Smooth muscle cell (in vitro differentiated cells): Measurements from ENCODE around the gene PACRG. TPM values are rescaled to one million over a fixed set of nuclear protein-coding genes. Genes with fewer than 3 reads are reported as not detected.

Experiments
- DNase-seq: peaks from one replicate; lab custom pipeline; 2025; ENCODE audit not compliant: unreplicated experiment; lab: John Stamatoyannopoulos, UW
- H2AFZ ChIP-seq: fragments of 200-600 bp; sonication (generic); 2 replicates; pipeline ENCODE4 v1.6.0; 2016; ENCODE audit warnings: antibody characterized with exemption, low read depth, mild to moderate bottlenecking
- H3F3A ChIP-seq: fragments of 200-600 bp; sonication (generic); 2 replicates; pipeline ENCODE4 v1.6.0; 2017; ENCODE audit warnings: antibody characterized with exemption, low read depth
- H3K27ac ChIP-seq: fragments of 200-600 bp; sonication (generic); 2 replicates; pipeline ENCODE4 v1.5.1; 2016; ENCODE audit warnings: low read depth, mild to moderate bottlenecking
- H3K27me3 ChIP-seq: fragments of 200-600 bp; sonication (generic); 2 replicates; pipeline ENCODE4 v1.6.1; 2016; ENCODE audit warnings: low read depth, mild to moderate bottlenecking
- H3K36me3 ChIP-seq: fragments of 200-600 bp; sonication (generic); 2 replicates; pipeline ENCODE4 v1.5.1; 2016; ENCODE audit warnings: low read depth
- H3K4me1 ChIP-seq: fragments of 200-600 bp; sonication (generic); 2 replicates; pipeline ENCODE4 v1.5.1; 2016; ENCODE audit warnings: low read depth
- H3K4me2 ChIP-seq: fragments of 200-600 bp; sonication (generic); 2 replicates; pipeline ENCODE4 v1.6.0; 2016; ENCODE audit warnings: mild to moderate bottlenecking
- H3K4me3 ChIP-seq: fragments of 200-600 bp; sonication (generic); 2 replicates; pipeline ENCODE4 v1.5.1; 2016; ENCODE audit warnings: mild to moderate bottlenecking
- H3K79me2 ChIP-seq: fragments of 200-600 bp; sonication (generic); 2 replicates; pipeline ENCODE4 v1.6.0; 2016; ENCODE audit warnings: low read depth, mild to moderate bottlenecking
- H3K9ac ChIP-seq: fragments of 200-600 bp; sonication (generic); 2 replicates; pipeline ENCODE4 v1.6.0; 2016; ENCODE audit warnings: low read depth
- H3K9me3 ChIP-seq: fragments of 200-600 bp; sonication (generic); replicated peaks from 2 replicates; pipeline ENCODE4 v1.5.1; 2016; ENCODE audit warnings: low read depth
- H4K20me1 ChIP-seq: fragments of 200-600 bp; sonication (generic); 2 replicates; pipeline ENCODE4 v1.6.0; 2016; ENCODE audit warnings: low read depth
- WGBS: methylation state at CpG from one replicate; pipeline ENCODE4 v1.1.7; 2016; ENCODE audit warnings: low lambda C conversion rate; 5-methylcytosine and 5-hydroxymethylcytosine counted together
- polyA plus RNA-seq: library from polyadenylated mRNA; unstranded; fragments of >200 nt; fragmentation: Nextera tagmentation; extraction: Ambion mirVana; gene quantifications from 2 replicates; pipeline ENCODE4 v1.2.1, GENCODE V29; 2016
- total RNA-seq: library from RNA; depleted of rRNA; stranded (reverse); fragments of >200 nt; gene quantifications from 2 replicates; pipeline ENCODE4 v1.2.3, GENCODE V29; 2014
- TF ChIP-seq, protein P1 (sequence below): fragments of 200-600 bp; sonication (generic); IDR thresholded peaks from 2 replicates; pipeline ENCODE4 v1.5.1; 2017; ENCODE audit warnings: borderline replicate concordance, mild to moderate bottlenecking, antibody characterized with exemption; ENCODE audit not compliant: insufficient read depth, poor library complexity, severe bottlenecking

The PACRG gene
- total and polyA plus RNA-seq, 2 experiments from 2014 or later = not detected

DNA sequence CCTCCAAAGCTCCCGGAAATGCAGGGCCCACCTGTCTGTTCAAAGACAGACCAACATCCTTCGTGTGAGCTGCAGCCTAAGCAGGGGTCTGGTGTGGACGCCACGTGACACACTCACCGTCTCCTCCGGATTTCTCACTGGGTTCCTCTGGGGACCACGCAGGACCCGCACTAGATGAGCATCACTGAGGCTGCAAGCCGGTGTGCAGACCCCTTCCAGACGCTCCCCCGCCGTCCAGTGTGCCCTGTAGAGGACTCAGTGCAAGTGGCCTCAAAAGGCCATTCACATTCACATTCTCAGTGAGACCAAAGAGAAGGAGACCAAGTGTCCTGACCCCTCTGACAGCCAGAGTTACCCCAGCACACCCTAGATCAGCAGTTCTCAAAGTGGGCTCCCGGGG lies 595.5 kb downstream of the PACRG start:
- no peaks in the 10 kb centered on the region for H3K36me3 ChIP-seq
- no peaks in the 10 kb centered on the region for H3K9me3 ChIP-seq
- TF ChIP-seq, protein P1, sequence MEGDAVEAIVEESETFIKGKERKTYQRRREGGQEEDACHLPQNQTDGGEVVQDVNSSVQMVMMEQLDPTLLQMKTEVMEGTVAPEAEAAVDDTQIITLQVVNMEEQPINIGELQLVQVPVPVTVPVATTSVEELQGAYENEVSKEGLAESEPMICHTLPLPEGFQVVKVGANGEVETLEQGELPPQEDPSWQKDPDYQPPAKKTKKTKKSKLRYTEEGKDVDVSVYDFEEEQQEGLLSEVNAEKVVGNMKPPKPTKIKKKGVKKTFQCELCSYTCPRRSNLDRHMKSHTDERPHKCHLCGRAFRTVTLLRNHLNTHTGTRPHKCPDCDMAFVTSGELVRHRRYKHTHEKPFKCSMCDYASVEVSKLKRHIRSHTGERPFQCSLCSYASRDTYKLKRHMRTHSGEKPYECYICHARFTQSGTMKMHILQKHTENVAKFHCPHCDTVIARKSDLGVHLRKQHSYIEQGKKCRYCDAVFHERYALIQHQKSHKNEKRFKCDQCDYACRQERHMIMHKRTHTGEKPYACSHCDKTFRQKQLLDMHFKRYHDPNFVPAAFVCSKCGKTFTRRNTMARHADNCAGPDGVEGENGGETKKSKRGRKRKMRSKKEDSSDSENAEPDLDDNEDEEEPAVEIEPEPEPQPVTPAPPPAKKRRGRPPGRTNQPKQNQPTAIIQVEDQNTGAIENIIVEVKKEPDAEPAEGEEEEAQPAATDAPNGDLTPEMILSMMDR = no peak
- no peak overlapping the region for H3K9ac ChIP-seq
- H3K4me1 ChIP-seq = peaks cover 10% of the 10 kb centered on the region
- no peaks in the 10 kb centered on the region for H3F3A ChIP-seq
- no peak overlapping the region for H3K27ac ChIP-seq
- no peaks in the 10 kb centered on the region for H3K27me3 ChIP-seq
- H3K4me2 ChIP-seq = no peak overlapping the region
- no peak overlapping the region for H3K4me3 ChIP-seq
- WGBS = 94% methylated on average over 13 of the region's 13 CpGs
- H4K20me1 ChIP-seq = no peaks in the 10 kb centered on the region
- no peak for DNase-seq
- H2AFZ ChIP-seq = no peak overlapping the region
- H3K79me2 ChIP-seq = no peaks in the 10 kb centered on the region

DNA sequence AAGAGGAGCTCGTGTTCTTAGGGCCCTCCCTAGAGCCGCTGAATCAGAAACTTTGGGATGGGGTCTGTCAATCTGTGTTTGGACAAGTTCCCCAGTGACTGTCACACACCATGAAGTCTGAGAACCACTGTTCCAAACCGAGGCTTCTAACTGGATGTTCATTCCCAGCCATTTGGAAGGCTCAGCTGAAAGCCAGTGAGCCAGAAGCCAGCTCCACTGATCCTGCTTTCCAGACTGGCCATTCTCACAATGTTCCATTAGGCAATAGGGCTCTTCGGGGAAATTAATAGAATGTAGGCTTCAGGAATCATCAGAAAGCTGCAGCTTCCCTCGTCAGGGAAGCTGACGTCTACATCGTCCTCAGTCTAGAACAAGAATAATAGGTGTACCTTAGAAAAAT lies 595.9 kb downstream of the PACRG start:
- H3F3A ChIP-seq = no peaks in the 10 kb centered on the region
- no peaks in the 10 kb centered on the region for H3K27me3 ChIP-seq
- DNase-seq = no peak
- H3K4me3 ChIP-seq = no peak overlapping the region
- H4K20me1 ChIP-seq = no peaks in the 10 kb centered on the region
- H2AFZ ChIP-seq = no peak overlapping the region
- H3K27ac ChIP-seq = no peak overlapping the region
- 90% methylated on average over 7 of the region's 7 CpGs for WGBS
- H3K4me2 ChIP-seq = no peak overlapping the region
- no peaks in the 10 kb centered on the region for H3K9me3 ChIP-seq
- H3K36me3 ChIP-seq = no peaks in the 10 kb centered on the region
- no peak overlapping the region for H3K9ac ChIP-seq
- H3K4me1 ChIP-seq = peaks cover 10% of the 10 kb centered on the region
- no peaks in the 10 kb centered on the region for H3K79me2 ChIP-seq
- TF ChIP-seq, protein P1 = no peak

DNA sequence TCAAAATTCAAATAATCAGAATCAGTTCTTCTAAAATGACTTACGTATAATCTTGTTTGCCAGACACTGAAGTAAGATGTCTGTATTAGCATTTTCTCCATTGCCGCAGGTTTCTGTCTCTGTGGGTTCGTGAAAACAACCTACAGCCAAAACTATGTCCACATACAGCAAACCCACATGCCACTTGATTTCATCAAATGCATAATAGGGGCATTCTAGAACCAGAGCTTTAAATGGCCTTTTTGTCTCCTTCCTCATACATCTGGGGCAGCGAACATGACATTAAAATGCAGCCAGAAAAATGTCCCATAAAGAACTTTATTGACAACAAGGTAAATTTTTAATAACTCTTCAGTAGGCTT lies 596.5 kb downstream of the PACRG start:
- 94% methylated on average over 4 of the region's 4 CpGs for WGBS
- no peaks in the 10 kb centered on the region for H4K20me1 ChIP-seq
- TF ChIP-seq, protein P1 = no peak
- H3K9me3 ChIP-seq = no peaks in the 10 kb centered on the region
- no peak overlapping the region for H3K9ac ChIP-seq
- H3K4me2 ChIP-seq = no peak overlapping the region
- DNase-seq = no peak
- no peak overlapping the region for H2AFZ ChIP-seq
- H3K36me3 ChIP-seq = no peaks in the 10 kb centered on the region
- H3K27me3 ChIP-seq = no peaks in the 10 kb centered on the region
- H3K4me3 ChIP-seq = no peak overlapping the region
- peaks cover 10% of the 10 kb centered on the region for H3K4me1 ChIP-seq
- no peaks in the 10 kb centered on the region for H3K79me2 ChIP-seq
- no peaks in the 10 kb centered on the region for H3F3A ChIP-seq
- no peak overlapping the region for H3K27ac ChIP-seq

DNA sequence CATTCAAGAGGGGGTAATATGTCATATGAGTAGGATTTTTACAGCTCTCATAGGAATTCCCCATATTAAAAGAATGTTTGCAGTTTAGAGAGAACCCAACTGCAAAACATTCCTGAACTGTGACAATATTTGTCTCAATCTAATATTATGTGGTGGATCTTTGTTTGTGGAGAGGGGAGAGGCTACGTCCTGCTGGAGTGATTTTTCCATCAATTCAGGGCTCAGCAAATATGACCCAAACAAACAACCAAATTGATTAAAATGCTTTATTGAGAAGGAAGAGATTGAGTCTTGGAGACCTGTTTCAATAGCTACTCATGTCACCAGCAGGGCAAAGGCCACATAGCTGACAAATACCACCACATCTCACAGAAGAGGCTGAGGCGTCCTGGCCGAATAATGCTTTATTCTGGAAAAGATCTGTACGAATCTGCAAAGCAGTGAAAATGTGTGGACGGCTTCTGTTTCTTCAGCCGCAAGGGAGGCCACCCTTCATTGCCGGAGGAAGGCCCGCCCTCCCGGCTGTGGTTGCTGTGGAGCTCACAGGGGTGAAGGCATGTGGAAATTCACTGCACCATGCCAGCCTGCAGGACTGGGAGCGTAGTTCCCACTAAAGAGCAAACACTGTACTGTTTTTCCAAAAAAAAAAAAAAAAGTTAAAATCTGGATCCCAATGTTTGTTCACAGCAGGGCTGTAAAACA lies 597.1 kb downstream of the PACRG start:
- H2AFZ ChIP-seq = peak overlapping the region; percentile 28
- no peaks in the 10 kb centered on the region for H3F3A ChIP-seq
- DNase-seq = no peak
- no peaks in the 10 kb centered on the region for H3K79me2 ChIP-seq
- no peak overlapping the region for H3K27ac ChIP-seq
- H3K9me3 ChIP-seq = no peaks in the 10 kb centered on the region
- H3K4me1 ChIP-seq = peaks cover 10% of the 10 kb centered on the region
- 72% methylated on average over 10 of the region's 10 CpGs for WGBS
- no peaks in the 10 kb centered on the region for H3K27me3 ChIP-seq
- H3K4me2 ChIP-seq = peak overlapping the region; percentile 55
- no peaks in the 10 kb centered on the region for H3K36me3 ChIP-seq
- H3K4me3 ChIP-seq = no peak overlapping the region
- H4K20me1 ChIP-seq = no peaks in the 10 kb centered on the region
- no peak overlapping the region for H3K9ac ChIP-seq
- TF ChIP-seq, protein P1 = no peak
